ENCODE measurements around the gene S100A3.

GRCh38 chr1:153565529-153566374, 16.7 kb upstream of the S100A3 start, which contains the start of gene S100A2:
- TF ChIP-seq, protein P1, sequence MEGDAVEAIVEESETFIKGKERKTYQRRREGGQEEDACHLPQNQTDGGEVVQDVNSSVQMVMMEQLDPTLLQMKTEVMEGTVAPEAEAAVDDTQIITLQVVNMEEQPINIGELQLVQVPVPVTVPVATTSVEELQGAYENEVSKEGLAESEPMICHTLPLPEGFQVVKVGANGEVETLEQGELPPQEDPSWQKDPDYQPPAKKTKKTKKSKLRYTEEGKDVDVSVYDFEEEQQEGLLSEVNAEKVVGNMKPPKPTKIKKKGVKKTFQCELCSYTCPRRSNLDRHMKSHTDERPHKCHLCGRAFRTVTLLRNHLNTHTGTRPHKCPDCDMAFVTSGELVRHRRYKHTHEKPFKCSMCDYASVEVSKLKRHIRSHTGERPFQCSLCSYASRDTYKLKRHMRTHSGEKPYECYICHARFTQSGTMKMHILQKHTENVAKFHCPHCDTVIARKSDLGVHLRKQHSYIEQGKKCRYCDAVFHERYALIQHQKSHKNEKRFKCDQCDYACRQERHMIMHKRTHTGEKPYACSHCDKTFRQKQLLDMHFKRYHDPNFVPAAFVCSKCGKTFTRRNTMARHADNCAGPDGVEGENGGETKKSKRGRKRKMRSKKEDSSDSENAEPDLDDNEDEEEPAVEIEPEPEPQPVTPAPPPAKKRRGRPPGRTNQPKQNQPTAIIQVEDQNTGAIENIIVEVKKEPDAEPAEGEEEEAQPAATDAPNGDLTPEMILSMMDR (IDR thresholded peaks at IDR 0.05; ENCODE audit: insufficient read depth, low read length, poor library complexity, severe bottlenecking), result no peak
- no peak for TF ChIP-seq EZH2phosphoT487 (conservative IDR thresholded peaks at IDR 0.05; ENCODE audit: low read length)

Data from SU-DHL-6 (cell line).